H1 (cell line): ENCODE data around the gene ANKLE1. TPM values are rescaled to one million over a fixed set of nuclear protein-coding genes. Genes with fewer than 3 reads are reported as not detected.

ENCODE experiments used
- ATF3 ChIP-seq: IDR thresholded peaks from 2 replicates; pipeline ENCODE4 v1.6.1; 2011; ENCODE audit warnings: low read depth, mild to moderate bottlenecking, low read length; ENCODE audit not compliant: insufficient read depth
- CBX5 ChIP-seq: fragments of 300-800, 300-1000 bp; sonication (generic); IDR thresholded peaks from 2 replicates; pipeline ENCODE4 v1.7.1; 2016; ENCODE audit warnings: antibody characterized with exemption, low read length, low read depth
- CTBP2 ChIP-seq: IDR thresholded peaks from 2 replicates; pipeline ENCODE4 v1.7.0; 2011; ENCODE audit warnings: borderline replicate concordance, mild to moderate bottlenecking, moderate library complexity, mixed read lengths, low read length; ENCODE audit not compliant: insufficient read depth, insufficient read length
- CTCF ChIP-seq, 3 experiments: IDR thresholded peaks; 1 replicate in 2 of 3; 2 replicates in 1 of 3; pipeline versions ENCODE4 v1.5.1 to v1.6.1; 2011; ENCODE audit warnings: low read length in 3 of 3, mild to moderate bottlenecking in 3 of 3, inconsistent platforms in 2 of 3, low read depth in 1 of 3, moderate library complexity in 1 of 3; ENCODE audit not compliant: insufficient read depth in 1 of 3; ENCODE audit errors: control extremely low read depth in 1 of 3
- E2F6 ChIP-seq: IDR thresholded peaks from 2 replicates; pipeline ENCODE4 v1.6.1; 2012; ENCODE audit warnings: inconsistent platforms
- HDAC2 ChIP-seq, 2 experiments: fragments of 300-600 bp in 1 of 2; sonication (generic) in 1 of 2; IDR thresholded peaks; 2 replicates each; pipeline ENCODE4 v1.6.1; 2011 to 2012; ENCODE audit warnings: low read depth in 2 of 2, low read length in 2 of 2, mild to moderate bottlenecking in 2 of 2, moderate library complexity in 2 of 2, borderline replicate concordance in 1 of 2, inconsistent platforms in 1 of 2
- JUN ChIP-seq: IDR thresholded peaks from 2 replicates; pipeline ENCODE4 v1.6.1; 2011; ENCODE audit warnings: low read depth, mild to moderate bottlenecking, improper control_type of control experiment, low read length
- MAX ChIP-seq: IDR thresholded peaks from 2 replicates; pipeline ENCODE4 v1.6.1; 2012; ENCODE audit warnings: inconsistent platforms
- NRF1 ChIP-seq: IDR thresholded peaks from 2 replicates; pipeline ENCODE4 v1.6.1; 2011; ENCODE audit warnings: mild to moderate bottlenecking, low read depth, low read length, improper control_type of control experiment
- PHF8 ChIP-seq: fragments of 200-600 bp; sonication (generic); conservative IDR thresholded peaks from 2 replicates; pipeline ENCODE4 v1.7.1; 2012; ENCODE audit warnings: low read depth, mild to moderate bottlenecking, inconsistent platforms, low read length, moderate library complexity
- POLR2A ChIP-seq, 2 experiments: IDR thresholded peaks; 1 replicate in 1 of 2; 2 replicates in 1 of 2; pipeline ENCODE4 v1.6.1; 2011; ENCODE audit warnings: low read depth in 2 of 2, low read length in 2 of 2, mild to moderate bottlenecking in 2 of 2; ENCODE audit errors: control extremely low read depth in 1 of 2
- SIX5 ChIP-seq: IDR thresholded peaks from 2 replicates; pipeline ENCODE4 v1.6.1; 2011; ENCODE audit warnings: mild to moderate bottlenecking, low read depth, low read length
- SP4 ChIP-seq: IDR thresholded peaks from 2 replicates; pipeline ENCODE4 v1.6.1; 2012; ENCODE audit warnings: low read length, inconsistent platforms
- SRF ChIP-seq: IDR thresholded peaks from 2 replicates; pipeline ENCODE4 v1.6.1; 2011; ENCODE audit warnings: mild to moderate bottlenecking, low read depth, low read length, moderate library complexity
- TAF1 ChIP-seq: IDR thresholded peaks from 2 replicates; pipeline ENCODE4 v1.6.1; 2011; ENCODE audit warnings: mild to moderate bottlenecking, low read depth, low read length
- TCF12 ChIP-seq: IDR thresholded peaks from 2 replicates; pipeline ENCODE4 v1.6.1; 2011; ENCODE audit warnings: low read depth, mild to moderate bottlenecking, low read length
- TEAD4 ChIP-seq: IDR thresholded peaks from 2 replicates; pipeline ENCODE4 v1.6.1; 2012; ENCODE audit warnings: low read depth, low read length, inconsistent platforms, mixed read lengths
- YY1 ChIP-seq: IDR thresholded peaks from 2 replicates; pipeline ENCODE4 v1.6.1; 2011; ENCODE audit warnings: low read depth, mild to moderate bottlenecking, low read length
- ZNF274 ChIP-seq: IDR thresholded peaks from 2 replicates; pipeline ENCODE4 v1.7.0; 2012; ENCODE audit warnings: low read length, borderline replicate concordance; ENCODE audit errors: extremely low read depth
- polyA plus RNA-seq, 7 experiments: library from polyadenylated mRNA; depleted of rRNA in 3 of 7; stranded (reverse) in 5 of 7; unstranded in 2 of 7; fragments of >200 nt in 5 of 7; fragments of 200-250 nt in 2 of 7; gene quantifications; 1 replicate in 5 of 7; 2 replicates in 1 of 7; 4 replicates in 1 of 7; pipeline versions ENCODE4 v1.2.1 to v1.2.3, GENCODE V29; 2011 to 2013; ENCODE audit warnings: missing spikeins in 2 of 7, mixed read lengths in 2 of 7
- total RNA-seq: library from RNA; stranded (reverse); fragmentation: NEBNext Ultra II Directional; extraction: Animal tissue kit (Norgen Biotek cat#: 25700); gene quantifications from 2 replicates; pipeline ENCODE4 v1.2.1, GENCODE V29; 2021

The ANKLE1 gene
- total and polyA plus RNA-seq, 2 of the 8 experiments (the other 6 are each of a cell fraction or from before 2014, with no cell fraction given), result 6.1 to 9.6 TPM

GRCh38 chr19:17305517-17306284 lies 24.0 kb downstream of the ANKLE1 start, which contains the start of gene MRPL34 (continued):
- TF ChIP-seq CTCF (IDR thresholded peaks at IDR 0.05; ENCODE audit: control extremely low read depth in 1 of 3, insufficient read depth in 1 of 3, low read depth in 1 of 3, low read length in 3 of 3) (peak; percentile 67 to 88 (median 81)), NRF1 (peak; percentile 92), SIX5 (peak; percentile 50), MAX (peak; percentile 85), SRF (0 out of 2 replicates have a peak, but pooled peaks have one; percentile 30), JUN (no peak; the same call in 1 of the 2 replicates), CTBP2 (no peak), TAF1 (peak; percentile 74; the same call in 1 of the 2 replicates), TEAD4 (peak; percentile 6; the same call in 1 of the 2 replicates), POLR2A (IDR thresholded peaks at IDR 0.05; ENCODE audit: control extremely low read depth in 1 of 2, low read depth in 2 of 2, low read length in 2 of 2) (peak; percentile 19 to 66), ATF3 (no peak), TCF12 (peak; percentile 94), PHF8 (peak; percentile 61), HDAC2 (IDR thresholded peaks at IDR 0.05; ENCODE audit: borderline replicate concordance in 1 of 2, low read depth in 2 of 2, low read length in 2 of 2) (0 out of 4 replicates have a peak, but pooled peaks of 1 of the 2 experiments have one; percentile 60), E2F6 (peak; percentile 78; the same call in 1 of the 2 replicates), YY1 (0 out of 2 replicates have a peak, but pooled peaks have one; percentile 76), ZNF274 (no peak), SP4 (no peak), CBX5 (no peak)
